Hepatocyte (in vitro differentiated cells): ENCODE measurements around the gene NAXD.
A peak's percentile ranks its signal among the peaks of the same experiment; 100 is the strongest.

Experiments used
- EZH2 ChIP-seq: fragments of 200-600 bp; sonication (generic); IDR thresholded peaks from 2 replicates; pipeline ENCODE4 v1.6.1; 2016; ENCODE audit warnings: antibody characterized with exemption, mild to moderate bottlenecking, borderline replicate concordance
- EZH2phosphoT487 ChIP-seq: fragments of 200-600 bp; sonication (generic); IDR thresholded peaks from one replicate; pipeline ENCODE4 v1.6.1; 2018; ENCODE audit warnings: antibody characterized with exemption, mild to moderate bottlenecking, low read depth, moderate library complexity; ENCODE audit not compliant: unreplicated experiment, severe bottlenecking
- TF ChIP-seq, protein P1 (sequence below): fragments of 200-600 bp; sonication (generic); IDR thresholded peaks from 2 replicates; pipeline ENCODE4 v1.5.1; 2016; ENCODE audit warnings: antibody characterized with exemption, mild to moderate bottlenecking; ENCODE audit not compliant: poor library complexity

DNA sequence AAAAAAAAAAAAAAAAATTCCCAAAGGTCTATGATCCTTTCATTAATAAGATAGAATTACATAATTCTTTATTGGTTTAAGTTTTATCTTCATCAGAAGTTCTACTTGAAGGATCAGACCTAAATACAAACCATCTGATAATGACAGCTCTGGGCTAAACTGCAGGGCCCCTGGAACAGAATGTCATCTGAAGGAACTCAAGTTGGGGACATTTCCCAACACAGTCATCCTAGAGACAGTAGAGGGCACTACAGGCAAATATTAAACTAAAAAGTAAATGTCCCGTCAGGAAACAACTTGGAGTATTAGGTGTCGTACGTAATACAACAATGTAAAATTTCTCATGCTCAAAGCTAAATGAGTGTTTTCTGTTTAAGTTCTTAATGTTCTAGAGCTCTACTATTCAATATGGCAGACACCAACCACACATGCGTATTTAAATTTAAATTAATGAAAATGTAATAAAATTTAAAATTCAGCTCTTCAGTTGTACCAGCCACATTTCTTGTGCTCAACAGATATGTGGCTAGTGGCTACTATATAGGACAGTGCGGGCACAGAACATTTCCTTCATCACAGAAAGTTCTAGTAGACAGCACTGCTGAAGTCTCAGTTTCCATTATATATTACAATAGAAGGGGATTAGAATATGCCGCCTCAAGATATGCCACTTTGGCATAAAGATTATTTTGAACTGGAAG is 21.8 kb upstream of the NAXD start:
- no peak for TF ChIP-seq EZH2
- TF ChIP-seq, protein P1, sequence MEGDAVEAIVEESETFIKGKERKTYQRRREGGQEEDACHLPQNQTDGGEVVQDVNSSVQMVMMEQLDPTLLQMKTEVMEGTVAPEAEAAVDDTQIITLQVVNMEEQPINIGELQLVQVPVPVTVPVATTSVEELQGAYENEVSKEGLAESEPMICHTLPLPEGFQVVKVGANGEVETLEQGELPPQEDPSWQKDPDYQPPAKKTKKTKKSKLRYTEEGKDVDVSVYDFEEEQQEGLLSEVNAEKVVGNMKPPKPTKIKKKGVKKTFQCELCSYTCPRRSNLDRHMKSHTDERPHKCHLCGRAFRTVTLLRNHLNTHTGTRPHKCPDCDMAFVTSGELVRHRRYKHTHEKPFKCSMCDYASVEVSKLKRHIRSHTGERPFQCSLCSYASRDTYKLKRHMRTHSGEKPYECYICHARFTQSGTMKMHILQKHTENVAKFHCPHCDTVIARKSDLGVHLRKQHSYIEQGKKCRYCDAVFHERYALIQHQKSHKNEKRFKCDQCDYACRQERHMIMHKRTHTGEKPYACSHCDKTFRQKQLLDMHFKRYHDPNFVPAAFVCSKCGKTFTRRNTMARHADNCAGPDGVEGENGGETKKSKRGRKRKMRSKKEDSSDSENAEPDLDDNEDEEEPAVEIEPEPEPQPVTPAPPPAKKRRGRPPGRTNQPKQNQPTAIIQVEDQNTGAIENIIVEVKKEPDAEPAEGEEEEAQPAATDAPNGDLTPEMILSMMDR: peak; percentile 77
- TF ChIP-seq EZH2phosphoT487: no peak
